CD14-positive monocyte (primary cell): ENCODE data around the gene SLFN12. TPM values are rescaled to one million over a fixed set of nuclear protein-coding genes. Genes with fewer than 3 reads are reported as not detected.
A peak's percentile ranks its signal among the peaks of the same experiment; 100 is the strongest.

ENCODE experiments used
- DNase-seq, 3 donors: peaks; one replicate each; pipeline ENCODE4 v3.0.0-alpha.2; 2011 to 2022
- H2AFZ ChIP-seq: 2 replicates; pipeline ENCODE4 v1.6.0; 2012; ENCODE audit warnings: mild to moderate bottlenecking, low read depth, low read length, inconsistent platforms; ENCODE audit not compliant: insufficient read depth, poor library complexity, severe bottlenecking
- H3K27ac ChIP-seq, 2 donors: 1 replicate in 1 of 2; 2 replicates in 1 of 2; pipeline ENCODE4 v1.5.1; 2012 to 2013; ENCODE audit warnings: low read length in 2 of 2, control low read depth in 1 of 2, inconsistent platforms in 1 of 2, low read depth in 1 of 2, mild to moderate bottlenecking in 1 of 2
- H3K27me3 ChIP-seq, 2 donors: one replicate each; pipeline versions ENCODE4 v1.6.0 to v1.6.1; 2011 to 2013; ENCODE audit warnings: low read length in 2 of 2; ENCODE audit not compliant: control insufficient read depth in 2 of 2, insufficient read depth in 2 of 2
- H3K36me3 ChIP-seq, 2 donors: replicated peaks in 1 of 2; 1 replicate in 1 of 2; 2 replicates in 1 of 2; pipeline versions ENCODE4 v1.5.1 to v1.6.1; 2012 to 2013; ENCODE audit warnings: low read length in 2 of 2, control low read depth in 1 of 2, inconsistent platforms in 1 of 2, mild to moderate bottlenecking in 1 of 2; ENCODE audit not compliant: insufficient read depth in 2 of 2, control insufficient read depth in 1 of 2
- H3K4me1 ChIP-seq, 2 donors: 1 replicate in 1 of 2; 2 replicates in 1 of 2; pipeline versions ENCODE4 v1.5.1 to v1.6.1; 2012 to 2013; ENCODE audit warnings: low read length in 2 of 2, control low read depth in 1 of 2, inconsistent platforms in 1 of 2, mild to moderate bottlenecking in 1 of 2, moderate library complexity in 1 of 2; ENCODE audit not compliant: insufficient read depth in 2 of 2, control insufficient read depth in 1 of 2
- H3K4me2 ChIP-seq: replicated peaks from 2 replicates; pipeline ENCODE3; 2012; ENCODE audit warnings: low read length, moderate library complexity, mild to moderate bottlenecking; ENCODE audit not compliant: poor library complexity, severe bottlenecking; ENCODE audit errors: extremely low read depth
- H3K4me3 ChIP-seq, 3 experiments: fragments of 200-600 bp in 1 of 3; sonication (generic) in 1 of 3; replicated peaks in 1 of 3; 1 replicate in 2 of 3; 2 replicates in 1 of 3; pipeline ENCODE4 v1.5.1; 2011 to 2013; ENCODE audit warnings: low read length in 3 of 3, mild to moderate bottlenecking in 3 of 3, control low read depth in 2 of 3, low read depth in 2 of 3, inconsistent platforms in 1 of 3, moderate library complexity in 1 of 3
- H3K79me2 ChIP-seq: 2 replicates; pipeline ENCODE4 v1.6.0; 2012; ENCODE audit warnings: mild to moderate bottlenecking, control low read depth, inconsistent platforms, low read length, moderate library complexity; ENCODE audit not compliant: insufficient read depth
- H3K9ac ChIP-seq: 2 replicates; pipeline ENCODE4 v1.6.0; 2017; ENCODE audit warnings: low read length, mild to moderate bottlenecking; ENCODE audit not compliant: insufficient read depth, poor library complexity, severe bottlenecking
- H3K9me3 ChIP-seq, 2 donors: replicated peaks in 1 of 2; 1 replicate in 1 of 2; 2 replicates in 1 of 2; pipeline versions ENCODE4 v1.5.1 to v1.6.1; 2012 to 2013; ENCODE audit warnings: low read length in 2 of 2, control low read depth in 1 of 2; ENCODE audit not compliant: control insufficient read depth in 1 of 2, insufficient read depth in 1 of 2
- H4K20me1 ChIP-seq: 2 replicates; pipeline ENCODE4 v1.6.0; 2012; ENCODE audit warnings: mild to moderate bottlenecking, low read length, control low read depth, moderate library complexity; ENCODE audit not compliant: insufficient read depth
- H3K27ac Mint-ChIP-seq, 7 donors: one replicate each; pipeline ENCODE4 v1.8.0; 2020; ENCODE audit warnings: mild to moderate bottlenecking in 7 of 7, mixed read lengths in 7 of 7, moderate library complexity in 6 of 7, inconsistent platforms in 2 of 7
- H3K27me3 Mint-ChIP-seq, 3 donors: one replicate each; pipeline ENCODE4 v1.8.0; 2021 to 2022; ENCODE audit warnings: low read depth in 3 of 3, mild to moderate bottlenecking in 3 of 3, mixed read lengths in 3 of 3, moderate library complexity in 3 of 3, inconsistent platforms in 1 of 3
- H3K36me3 Mint-ChIP-seq, 2 donors: one replicate each; pipeline ENCODE4 v1.8.0; 2020; ENCODE audit warnings: mixed read lengths in 2 of 2, inconsistent platforms in 1 of 2, mild to moderate bottlenecking in 1 of 2
- H3K4me1 Mint-ChIP-seq: one replicate; pipeline ENCODE4 v1.8.0; 2020; ENCODE audit warnings: mild to moderate bottlenecking, mixed read lengths
- H3K4me3 Mint-ChIP-seq, 2 donors: one replicate each; pipeline ENCODE4 v1.8.0; 2020; ENCODE audit warnings: mild to moderate bottlenecking in 2 of 2, mixed read lengths in 2 of 2, moderate library complexity in 1 of 2
- H3K9me3 Mint-ChIP-seq, 7 donors: one replicate each; pipeline ENCODE4 v1.8.0; 2020 to 2022; ENCODE audit warnings: mixed read lengths in 7 of 7, mild to moderate bottlenecking in 6 of 7, moderate library complexity in 6 of 7, inconsistent platforms in 2 of 7
- CTCF ChIP-seq: fragments of 200-600 bp; IDR thresholded peaks from one replicate; pipeline ENCODE4 v1.8.0; 2022; ENCODE audit warnings: antibody characterized with exemption, mild to moderate bottlenecking
- whole genome bisulfite sequencing: methylation state at CpG from one replicate; pipeline ENCODE4 v1.1.5; 2013; ENCODE audit warnings: missing lambda C conversion rate; ENCODE audit not compliant: insufficient coverage; 5-methylcytosine and 5-hydroxymethylcytosine counted together
- intact Hi-C, 2 donors: fragments of 100-400 bp; cut with micrococcal nuclease; formaldehyde crosslinking; loops; one replicate each; pipeline versions ENCODE4 v1.15.0 to v1.15.1; 2023
- polyA plus RNA-seq, 3 donors: library from polyadenylated mRNA; depleted of rRNA in 1 of 3; unstranded in 2 of 3; stranded (reverse) in 1 of 3; fragments of 300-500 nt in 2 of 3; fragments of >200 nt in 1 of 3; fragmentation: Illumina TruSeq in 2 of 3; gene quantifications; 1 replicate in 2 of 3; 2 replicates in 1 of 3; pipeline ENCODE4 v1.2.3, GENCODE V29; 2012 to 2021

The SLFN12 gene
- polyA plus RNA-seq, 3 donors = 8.4 to 19.6 (median 14.5) TPM

DNA sequence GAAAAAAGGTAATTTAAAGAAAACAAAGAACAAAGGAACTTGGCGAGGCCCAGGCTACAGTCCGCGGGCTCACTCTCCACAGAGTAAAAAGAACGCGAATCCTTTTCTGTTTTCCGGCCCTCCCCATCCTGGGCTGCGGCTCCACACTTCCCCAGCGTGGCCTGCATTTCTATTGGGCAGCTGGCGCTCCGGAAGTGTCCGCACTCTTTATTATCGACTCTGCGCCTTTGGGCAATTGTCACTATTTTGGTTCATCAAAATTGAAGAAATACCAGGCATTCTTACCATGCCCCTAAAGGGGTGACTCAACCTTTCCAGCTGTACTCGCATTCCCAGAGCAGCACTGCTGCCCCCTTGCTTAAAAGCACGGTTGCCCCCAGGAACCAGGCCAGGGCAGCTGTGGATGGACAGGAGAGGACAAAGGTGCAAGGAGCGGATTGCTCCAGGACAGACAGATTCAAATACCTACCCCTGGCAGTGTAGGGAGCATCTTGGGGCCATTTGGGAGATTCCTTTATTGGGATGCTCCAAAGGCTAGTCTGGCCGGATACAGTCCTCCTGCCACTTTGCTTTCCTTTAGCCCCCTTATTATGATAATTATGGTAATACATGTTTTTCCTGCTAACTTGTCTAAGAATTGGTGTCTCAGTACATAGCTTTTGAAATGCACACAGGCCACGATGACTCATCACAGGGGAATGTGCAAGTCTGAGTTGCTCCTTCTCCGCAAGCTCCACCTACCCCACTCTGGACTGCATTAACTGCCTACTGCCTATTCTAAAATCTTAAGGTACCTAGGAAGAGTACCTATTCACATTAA is 985 bp upstream of the SLFN12 start:
- H3K79me2 ChIP-seq = peaks cover 44% of the 10 kb centered on the region
- peaks cover 40% of the 10 kb centered on the region for H4K20me1 ChIP-seq
- Mint-ChIP-seq H3K4me1 (peaks cover 49% of the 10 kb centered on the region), H3K4me3 (peak overlapping the region; percentile 96 to 98), H3K27ac (peak overlapping the region; percentile 49 to 93 (median 90)), H3K27me3 (peaks cover 0 to 3% (median 0%) of the 10 kb centered on the region in 3 donors), H3K9me3 (peaks cover 0 to 5% (median 0%) of the 10 kb centered on the region in 7 donors), H3K36me3 (peaks cover 18 to 19% of the 10 kb centered on the region in 2 donors)
- H3K4me1 ChIP-seq = peaks cover 22 to 41% of the 10 kb centered on the region in 2 donors
- H2AFZ ChIP-seq = peak overlapping the region; percentile 86
- H3K9ac ChIP-seq = peak overlapping the region; percentile 70
- H3K4me2 ChIP-seq = peak overlapping the region; percentile 87
- no peaks in the 10 kb centered on the region for H3K27me3 ChIP-seq
- no peak for TF ChIP-seq CTCF
- peak overlapping the region; percentile 76 to 86 for H3K27ac ChIP-seq
- H3K36me3 ChIP-seq = peaks cover 0 to 14% of the 10 kb centered on the region in 2 donors
- no peaks in the 10 kb centered on the region for H3K9me3 ChIP-seq
- DNase-seq = peak; percentile 75 to 86 (median 79)
- intact Hi-C loops = loop anchor here (2.0 to 10.0 kb wide), 2 partner anchors 56 to 58 kb away; partner anchors contain the start of gene SLFN11 (in 1 of the 2)
- 4% methylated on average over 13 of the region's 19 CpGs for WGBS
- peak overlapping the region; percentile 93 to 97 (median 94) for H3K4me3 ChIP-seq

DNA sequence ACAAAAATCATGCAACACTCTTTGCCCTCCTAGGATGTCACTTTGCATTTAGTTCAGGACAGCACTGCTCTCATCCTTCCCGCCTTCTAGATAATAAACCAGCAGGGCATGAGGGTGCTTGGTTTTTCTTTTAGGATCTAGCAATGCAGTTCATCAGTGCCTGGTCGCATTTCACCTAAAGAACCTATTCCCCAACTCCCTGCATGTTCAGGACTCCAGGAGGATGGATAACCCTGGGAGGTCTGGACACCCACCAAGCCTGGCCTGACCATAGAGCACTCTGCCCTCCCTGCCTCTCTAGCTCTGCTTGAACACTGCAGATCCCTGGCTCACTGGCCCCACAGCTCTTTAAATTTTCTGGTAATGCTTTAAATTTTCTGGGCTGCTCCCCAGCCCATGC is 2.6 kb downstream of the SLFN12 start:
- no peak overlapping the region for H3K4me2 ChIP-seq
- Mint-ChIP-seq H3K36me3 (peaks cover 40 to 50% of the 10 kb centered on the region in 2 donors), H3K9me3 (peaks cover 0 to 5% (median 0%) of the 10 kb centered on the region in 7 donors), H3K4me3 (no peak overlapping the region), H3K27ac (peak overlapping the region in 1 of 7 donors; percentile 26), H3K4me1 (peaks cover 47% of the 10 kb centered on the region), H3K27me3 (peaks cover 0 to 4% (median 0%) of the 10 kb centered on the region in 3 donors)
- peaks cover 65% of the 10 kb centered on the region for H3K79me2 ChIP-seq
- DNase-seq = no peak
- peaks cover 76% of the 10 kb centered on the region for H4K20me1 ChIP-seq
- H3K27me3 ChIP-seq = no peaks in the 10 kb centered on the region
- no peak overlapping the region for H3K4me3 ChIP-seq
- no peak overlapping the region for H3K9ac ChIP-seq
- no peaks in the 10 kb centered on the region for H3K9me3 ChIP-seq
- no peak overlapping the region for H2AFZ ChIP-seq
- H3K36me3 ChIP-seq = peaks cover 0 to 34% of the 10 kb centered on the region in 2 donors
- TF ChIP-seq CTCF = no peak
- H3K4me1 ChIP-seq = peaks cover 22 to 41% of the 10 kb centered on the region in 2 donors
- 100% methylated on average over 1 of the region's 2 CpGs for WGBS
- no peak overlapping the region for H3K27ac ChIP-seq
- intact Hi-C loops = loop anchor here in 1 of 2 donors (10.0 kb wide), 1 partner anchor 55 kb away; the partner anchor contains the start of gene SLFN11
